Left lobe of liver (tissue), 2 donors: ENCODE results near the gene APBB2. TPM values are rescaled to one million over a fixed set of nuclear protein-coding genes. Genes with fewer than 3 reads are reported as not detected.

Source experiments
- ATAC-seq: fragments of 200-7000 bp; cut with Tn5 transposase; one replicate; pipeline ENCODE4 v1.9.1; 2020; ENCODE audit warnings: mild to moderate bottlenecking, moderate library complexity
- DNase-seq: peaks from one replicate; pipeline ENCODE4 v3.0.0-alpha.2; 2020; ENCODE audit warnings: low spot score
- total RNA-seq: library from RNA; stranded (reverse); gene quantifications from one replicate; pipeline ENCODE4 v1.2.1, GENCODE V29; 2021
- donor health status: DM: no; HTN: no; CAD: no; lungs with moderate emphysema.
- donor health status: DM: no; HTN: yes; CAD: no.

Gene APBB2
- total RNA-seq, 1 donor from 2014 or later = 26.2 TPM

- ATAC-seq (peak; percentile 76), DNase-seq (peak; percentile 82)
These were observed 71.7 kb downstream of the APBB2 start for GRCh38 chr4:41142376-41143310.

GRCh38 chr4:41141900-41142299 lies 72.4 kb downstream of the APBB2 start:
- no peak for DNase-seq
- ATAC-seq = no peak

- no peak for ATAC-seq
- DNase-seq = no peak
These were observed 73.9 kb downstream of the APBB2 start for GRCh38 chr4:41140410-41140809.

DNA sequence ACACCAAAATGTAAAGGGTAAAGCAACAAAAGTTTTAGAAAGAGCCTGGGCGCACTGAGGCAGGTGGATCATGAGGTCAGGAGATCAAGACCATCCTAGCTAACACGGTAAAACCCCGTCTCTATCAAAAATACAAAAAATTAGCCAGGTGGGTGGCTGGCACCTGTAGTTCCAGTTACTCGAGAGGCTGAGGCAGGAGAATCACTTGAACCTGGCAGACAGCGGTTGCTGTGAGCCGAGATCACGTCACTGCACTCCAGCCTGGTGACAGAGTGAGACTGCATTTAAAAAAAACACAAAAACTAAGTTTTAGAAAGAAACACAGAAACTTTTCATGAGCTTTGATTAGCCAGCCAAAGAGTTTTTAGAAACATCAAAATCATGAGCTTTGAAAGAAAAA lies 76.5 kb downstream of the APBB2 start:
- DNase-seq (no peak), ATAC-seq (no peak)

DNA sequence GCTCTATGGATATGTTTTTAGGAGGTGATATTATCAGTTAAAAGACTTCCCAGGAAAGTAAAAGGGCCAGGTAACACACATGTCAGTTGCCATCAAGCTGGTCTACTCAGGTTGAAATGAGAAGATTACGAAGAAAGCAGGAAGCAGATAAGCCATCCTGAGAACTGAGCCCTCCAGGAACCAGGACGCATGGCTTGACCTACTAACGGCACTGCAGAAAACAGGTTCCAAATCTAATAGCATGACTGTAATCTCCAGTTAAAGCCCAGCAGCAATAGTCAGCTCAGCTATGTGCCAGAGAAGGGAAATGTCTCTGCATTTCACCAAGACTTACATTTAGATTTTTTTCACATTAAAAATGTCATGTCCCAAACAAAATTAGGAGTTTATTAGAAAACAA lies 77.9 kb downstream of the APBB2 start:
- peak; percentile 14 for ATAC-seq

GRCh38 chr4:41135801-41136200 lies 78.5 kb downstream of the APBB2 start:
- no peak for ATAC-seq
- no peak for DNase-seq

More for the DNA sequence above, 77.9 kb downstream of the APBB2 start:
- no peak for DNase-seq

- no peak for DNase-seq
- no peak for ATAC-seq
These were observed 79.8 kb downstream of the APBB2 start for GRCh38 chr4:41134581-41134980.

GRCh38 chr4:41133454-41134018 lies 80.8 kb downstream of the APBB2 start:
- DNase-seq = no peak
- peak; percentile 22 for ATAC-seq

GRCh38 chr4:41132055-41132683 lies 82.2 kb downstream of the APBB2 start:
- ATAC-seq (peak; percentile 93), DNase-seq (peak; percentile 75)

- ATAC-seq (no peak), DNase-seq (no peak)
These were observed 84.4 kb downstream of the APBB2 start for GRCh38 chr4:41129936-41130440.

DNA sequence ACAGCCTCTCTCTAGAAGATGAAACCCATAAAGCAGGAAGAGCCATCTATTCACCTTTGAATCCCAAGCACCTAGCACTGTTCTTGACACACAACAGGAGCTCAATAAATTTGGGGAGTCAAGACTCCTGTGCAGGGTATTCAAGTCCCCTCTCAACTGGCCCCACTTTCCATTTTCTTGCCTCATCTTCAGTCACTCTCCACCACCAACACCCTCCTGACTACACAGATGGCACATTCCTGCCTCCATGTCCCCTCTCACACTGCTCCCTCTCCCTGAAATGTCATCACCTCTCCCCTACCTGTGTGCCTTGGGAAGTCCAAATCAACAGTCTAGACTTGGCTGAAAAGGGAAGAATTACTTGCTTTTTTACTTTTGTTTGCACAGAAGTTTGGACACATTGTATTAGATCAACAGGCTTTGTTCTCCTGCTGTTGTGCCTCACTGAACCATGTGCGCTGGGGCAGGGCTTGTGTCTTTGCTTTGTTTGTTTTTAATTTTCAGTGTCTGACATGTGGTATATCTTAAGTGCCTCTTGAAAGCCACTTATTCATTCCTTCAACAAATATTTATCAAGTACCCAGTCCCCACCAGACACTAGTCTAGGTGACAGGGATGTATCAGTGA lies 85.1 kb downstream of the APBB2 start:
- ATAC-seq (no peak), DNase-seq (no peak)

DNA sequence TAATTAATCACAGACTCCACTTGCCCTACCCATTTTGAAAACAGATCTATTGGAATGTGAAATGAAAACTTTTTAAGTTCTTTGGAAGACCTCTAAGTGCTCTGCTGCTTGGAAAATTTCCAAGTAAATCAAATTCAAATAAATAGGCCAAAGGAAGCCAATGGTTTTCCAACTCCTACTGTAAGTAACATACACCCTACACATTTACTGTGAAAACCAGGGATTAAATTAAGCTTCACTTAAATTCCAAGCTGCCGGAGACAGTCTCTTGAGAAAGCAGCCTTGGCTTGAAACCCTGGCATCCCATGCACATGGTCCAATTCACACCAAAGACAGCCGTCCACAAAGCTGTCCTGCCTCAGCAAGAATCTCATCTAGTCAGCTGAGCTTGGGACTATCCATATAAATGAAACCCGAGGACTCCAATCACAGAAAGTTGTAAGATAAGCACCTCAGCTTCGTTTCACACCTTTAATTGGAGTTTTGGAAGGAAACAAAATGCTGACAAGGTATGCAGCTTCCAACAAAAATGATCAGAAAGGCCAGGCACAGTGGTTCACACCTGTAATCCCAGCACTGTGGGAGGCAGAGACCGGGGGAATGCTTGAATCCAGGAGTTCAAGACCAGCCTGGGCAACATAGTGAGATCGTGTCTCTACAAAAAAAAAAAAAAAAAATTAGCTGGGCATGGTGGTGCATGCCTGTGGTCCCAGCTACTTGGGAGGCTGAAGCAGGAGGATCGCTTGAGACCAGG lies 88.6 kb downstream of the APBB2 start:
- DNase-seq (no peak), ATAC-seq (no peak)

DNA sequence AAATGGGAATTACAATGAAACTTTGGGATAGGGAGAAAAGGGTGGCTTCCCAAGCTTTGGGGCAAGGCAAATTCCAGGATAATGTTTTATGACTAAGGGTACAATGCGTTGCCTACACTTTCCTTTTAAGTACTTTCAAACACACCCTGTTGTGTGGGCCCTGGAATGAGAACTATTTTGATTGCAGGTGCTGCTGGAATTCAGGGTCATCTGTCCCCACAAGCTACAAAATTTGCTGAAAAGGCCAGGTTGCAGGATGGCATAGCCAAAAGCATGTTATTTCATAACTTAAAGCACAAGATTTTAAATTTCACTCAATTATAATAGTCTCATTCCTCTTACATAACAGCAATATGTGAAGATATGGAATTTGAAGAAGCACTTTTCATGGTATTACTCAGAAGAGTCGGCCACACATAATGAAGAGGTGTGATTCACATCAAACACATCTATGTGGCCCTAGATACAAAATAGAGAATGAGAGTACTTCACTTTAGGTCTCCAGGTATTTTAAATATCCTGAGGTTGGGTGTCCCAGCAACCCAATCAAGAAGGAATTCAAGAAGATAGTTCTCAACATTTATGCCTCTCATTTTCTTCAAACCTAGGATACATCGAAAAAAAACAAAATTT lies 89.3 kb downstream of the APBB2 start:
- no peak for ATAC-seq
- DNase-seq = no peak

- no peak for ATAC-seq
- DNase-seq = no peak
These were observed 91.6 kb downstream of the APBB2 start for GRCh38 chr4:41122775-41123174.

GRCh38 chr4:41122309-41122708 lies 92.0 kb downstream of the APBB2 start:
- no peak for ATAC-seq
- DNase-seq = no peak

GRCh38 chr4:41121906-41122305 lies 92.4 kb downstream of the APBB2 start:
- DNase-seq = no peak
- ATAC-seq = no peak

GRCh38 chr4:41120297-41121217 lies 93.8 kb downstream of the APBB2 start:
- ATAC-seq (peak; percentile 86), DNase-seq (peak; percentile 86)

DNA sequence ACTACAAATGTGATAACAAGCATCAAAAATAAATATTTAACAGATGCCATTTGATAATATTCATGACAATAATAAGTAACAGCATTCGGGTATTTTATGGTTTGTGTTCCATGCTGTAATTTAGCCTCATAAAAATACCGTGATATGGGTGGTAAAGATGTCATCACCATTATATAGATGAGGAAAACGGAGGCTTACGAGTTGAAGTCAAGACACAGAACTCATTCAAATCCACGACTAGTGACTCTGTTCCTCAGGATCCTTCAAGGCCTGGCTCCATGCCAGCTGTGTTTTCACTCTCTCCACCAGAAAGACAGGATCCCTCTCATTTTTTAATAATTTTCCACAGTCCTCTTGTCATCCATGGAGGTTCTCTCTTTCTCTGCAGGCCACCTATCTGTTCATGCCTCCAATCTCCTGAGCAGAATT lies 94.5 kb downstream of the APBB2 start:
- ATAC-seq = no peak
- DNase-seq = no peak

- ATAC-seq (peak; percentile 33), DNase-seq (no peak)
These were observed 102.6 kb downstream of the APBB2 start for GRCh38 chr4:41111791-41112190.
